ENCODE data around the gene KLHL36. TPM values are rescaled to one million over a fixed set of nuclear protein-coding genes. Genes with fewer than 3 reads are reported as not detected.
A peak's percentile ranks its signal among the peaks of the same experiment; 100 is the strongest.

The KLHL36 gene
- total and polyA plus RNA-seq, 9 of the 15 experiments (the other 6 are each of a cell fraction or from before 2014, with no cell fraction given): 2.1 to 51.2 (median 18.5) TPM

GRCh38 chr16:84617791-84618580, 30.3 kb upstream of the KLHL36 start, which contains the start of gene COTL1 (continued):
- TF ChIP-seq CBX2 (IDR thresholded peaks at IDR 0.05; ENCODE audit: insufficient read depth, low read length, poor library complexity, severe bottlenecking) (no peak), NUFIP1 (IDR thresholded peaks at IDR 0.05; ENCODE audit: partially characterized antibody) (no peak), ATF6 (CRISPR knock-in tag; IDR thresholded peaks at IDR 0.05) (no peak), MNT (conservative IDR thresholded peaks at IDR 0.05) (no peak; a peak in 1 of 4 replicates), ZNF785 (CRISPR knock-in tag; IDR thresholded peaks at IDR 0.05) (no peak), ZNF408 (CRISPR knock-in tag; IDR thresholded peaks at IDR 0.05; ENCODE audit: low read depth) (no peak), ZNF449 (CRISPR knock-in tag; IDR thresholded peaks at IDR 0.05) (no peak), ETV1 (tag; conservative IDR thresholded peaks at IDR 0.05; ENCODE audit: low read depth) (peak; percentile 48; the same call in 1 of the 2 replicates), SFPQ (IDR thresholded peaks at IDR 0.05; ENCODE audit: low read depth, low read length) (no peak)
